Psoas muscle (tissue), 8 donors: ENCODE measurements around the gene EIF1B. TPM values are rescaled to one million over a fixed set of nuclear protein-coding genes. Genes with fewer than 3 reads are reported as not detected.

ENCODE experiments used
- ATAC-seq, 4 donors: fragments of 200-7000 bp; cut with Tn5 transposase; one replicate each; pipeline ENCODE4 v1.9.1; 2020; ENCODE audit warnings: moderate library complexity in 3 of 4, mild to moderate bottlenecking in 2 of 4
- DNase-seq, 2 donors: peaks; one replicate each; pipeline ENCODE4 v3.0.0-alpha.2; 2020
- H3K27ac ChIP-seq: fragments of 200-600 bp; one replicate; pipeline ENCODE4 v1.8.0; 2022
- H3K27me3 ChIP-seq, 3 donors: fragments of 200-600 bp in 1 of 3; one replicate each; pipeline versions ENCODE4 v1.6.1 to v1.8.0; 2013 to 2022; ENCODE audit warnings: low read length in 2 of 3, mild to moderate bottlenecking in 2 of 3, moderate library complexity in 1 of 3; ENCODE audit not compliant: insufficient read depth in 3 of 3
- H3K36me3 ChIP-seq, 2 donors: fragments of 200-600 bp in 1 of 2; one replicate each; pipeline versions ENCODE4 v1.6.1 to v1.8.0; 2013 to 2022; ENCODE audit warnings: low read depth in 1 of 2, mild to moderate bottlenecking in 1 of 2, moderate library complexity in 1 of 2; ENCODE audit not compliant: insufficient read depth in 1 of 2
- H3K4me1 ChIP-seq: fragments of 200-600 bp; one replicate; pipeline ENCODE4 v1.8.0; 2022
- H3K4me3 ChIP-seq: fragments of 200-600 bp; one replicate; pipeline ENCODE4 v1.8.0; 2022; ENCODE audit warnings: mild to moderate bottlenecking
- H3K9me3 ChIP-seq: fragments of 200-600 bp; one replicate; pipeline ENCODE4 v1.8.0; 2022
- WGBS, 3 donors: extraction: QIAGEN DNeasy Blood & Tissue Kit; methylation state at CpG; one replicate each; pipeline versions ENCODE4 v1.1.6 to v1.1.7; 2013; 5-methylcytosine and 5-hydroxymethylcytosine counted together
- intact Hi-C, 2 donors: fragments of 100-400 bp; cut with DNase I; formaldehyde crosslinking; loops; one replicate each; pipeline versions ENCODE4 v1.11.0 to v1.14.2; 2022
- polyA plus RNA-seq, 3 donors: library from polyadenylated mRNA; stranded (reverse); fragments of 200-250 nt; gene quantifications; one replicate each; pipeline ENCODE4 v1.2.3, GENCODE V29; 2013
- total RNA-seq, 4 donors: library from RNA; stranded (reverse); fragmentation: NEBNext Ultra II Directional in 2 of 4; extraction: Animal tissue kit (Norgen Biotek cat#: 25700) in 2 of 4; gene quantifications; one replicate each; pipeline versions ENCODE4 v1.2.1 to v1.2.4, GENCODE V29; 2021 to 2023
- TF ChIP-seq, protein P1 (sequence below): fragments of 200-600 bp; IDR thresholded peaks from one replicate; pipeline ENCODE4 v1.8.0; 2022; ENCODE audit warnings: antibody characterized with exemption
- donor health status: healthy with polysubstance abuse.
- donor health status: DM: no; HTN: no; CAD: no; lungs with moderate emphysema.
- donor health status: Bipolar disorder and iron deficiency.
- donor health status: healthy.
- donor health status: DM: yes; HTN: yes; CAD: no.
- donor health status: DM: no; HTN: no; CAD: no.
- donor health status: DM: no; HTN: no; CAD: no.
- donor health status: DM: yes; HTN: yes; CAD: no.

Gene EIF1B
- total and polyA plus RNA-seq, 7 donors: 60.1 to 205 (median 75.8) TPM

- H3K27me3 ChIP-seq: peaks cover 0 to 2% (median 0%) of the 10 kb centered on the region in 3 donors
- DNase-seq (no peak), ATAC-seq (no peak)
- 80 to 88% (median 82%) methylated on average over 1 of the region's 1 CpG for WGBS, 3 donors
- H3K36me3 ChIP-seq: no peaks in the 10 kb centered on the region
- TF ChIP-seq, protein P1, sequence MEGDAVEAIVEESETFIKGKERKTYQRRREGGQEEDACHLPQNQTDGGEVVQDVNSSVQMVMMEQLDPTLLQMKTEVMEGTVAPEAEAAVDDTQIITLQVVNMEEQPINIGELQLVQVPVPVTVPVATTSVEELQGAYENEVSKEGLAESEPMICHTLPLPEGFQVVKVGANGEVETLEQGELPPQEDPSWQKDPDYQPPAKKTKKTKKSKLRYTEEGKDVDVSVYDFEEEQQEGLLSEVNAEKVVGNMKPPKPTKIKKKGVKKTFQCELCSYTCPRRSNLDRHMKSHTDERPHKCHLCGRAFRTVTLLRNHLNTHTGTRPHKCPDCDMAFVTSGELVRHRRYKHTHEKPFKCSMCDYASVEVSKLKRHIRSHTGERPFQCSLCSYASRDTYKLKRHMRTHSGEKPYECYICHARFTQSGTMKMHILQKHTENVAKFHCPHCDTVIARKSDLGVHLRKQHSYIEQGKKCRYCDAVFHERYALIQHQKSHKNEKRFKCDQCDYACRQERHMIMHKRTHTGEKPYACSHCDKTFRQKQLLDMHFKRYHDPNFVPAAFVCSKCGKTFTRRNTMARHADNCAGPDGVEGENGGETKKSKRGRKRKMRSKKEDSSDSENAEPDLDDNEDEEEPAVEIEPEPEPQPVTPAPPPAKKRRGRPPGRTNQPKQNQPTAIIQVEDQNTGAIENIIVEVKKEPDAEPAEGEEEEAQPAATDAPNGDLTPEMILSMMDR: no peak
- H3K9me3 ChIP-seq: no peaks in the 10 kb centered on the region
- no peak overlapping the region for H3K4me3 ChIP-seq
- intact Hi-C loops: no loop called here
- no peak overlapping the region for H3K27ac ChIP-seq
- no peaks in the 10 kb centered on the region for H3K4me1 ChIP-seq
Measured at GRCh38 chr3:40358454-40358853, 48.9 kb downstream of the EIF1B start.

Other genes starting within 250 kb of the EIF1B start
- under 1 TPM; 0.27 to 0.54 (median 0.34) TPM for gene ENTPD3, start 77.5 kb downstream of the EIF1B start, total RNA-seq
- under 1 TPM; 0.22 to 0.34 (median 0.27) TPM for gene ENTPD3, start 77.5 kb downstream of the EIF1B start, polyA plus RNA-seq
- gene RPL14, start 147.6 kb downstream of the EIF1B start, total RNA-seq: 1,000 to 10,000 TPM; 1,002 to 1,781 (median 1,436) TPM
- gene RPL14, start 147.6 kb downstream of the EIF1B start, polyA plus RNA-seq: 1,000 to 10,000 TPM in 2 of 3 donors, 100 to 1,000 TPM in 1; 997 to 1,819 (median 1,123) TPM
- gene ZNF619, start 167.4 kb downstream of the EIF1B start, total RNA-seq: 1 to 10 TPM; 3.2 to 4.9 (median 4.4) TPM
- gene ZNF619, start 167.4 kb downstream of the EIF1B start, polyA plus RNA-seq: 1 to 10 TPM in 2 of 3 donors, under 1 TPM in 1; 0.82 to 3.0 (median 1.6) TPM
- gene ZNF620, start 196.3 kb downstream of the EIF1B start, total RNA-seq: 1 to 10 TPM; 1.3 to 2.2 (median 2.1) TPM
- gene ZNF620, start 196.3 kb downstream of the EIF1B start, polyA plus RNA-seq: 1 to 10 TPM; 1.1 to 2.6 (median 1.2) TPM
- 1 to 10 TPM; 8.8 to 9.8 (median 9.1) TPM for gene ZNF621, start 215.3 kb downstream of the EIF1B start, total RNA-seq
- gene ZNF621, start 215.3 kb downstream of the EIF1B start, polyA plus RNA-seq: 1 to 10 TPM; 5.4 to 9.9 (median 7.6) TPM